WI38 (cell line): ENCODE results near the gene PRKAR1B.
"Not testable (repeated sequence)": the region's sequence is repeated elsewhere in the genome, so short reads cannot be mapped to it uniquely, and the experiment has no call there.

Experiments
- H3K4me3 ChIP-seq: 2 replicates; pipeline ENCODE4 v1.5.1; 2011; ENCODE audit warnings: low read depth, mild to moderate bottlenecking, control low read depth, low read length
- TF ChIP-seq, protein P1 (sequence below): IDR thresholded peaks from 2 replicates; pipeline ENCODE4 v1.5.1; 2012; ENCODE audit warnings: low read depth, mild to moderate bottlenecking, control low read depth, low read length

PRKAR1B gene

GRCh38 chr7:662576-662975 is 64.5 kb downstream of the PRKAR1B start:
- TF ChIP-seq, protein P1, sequence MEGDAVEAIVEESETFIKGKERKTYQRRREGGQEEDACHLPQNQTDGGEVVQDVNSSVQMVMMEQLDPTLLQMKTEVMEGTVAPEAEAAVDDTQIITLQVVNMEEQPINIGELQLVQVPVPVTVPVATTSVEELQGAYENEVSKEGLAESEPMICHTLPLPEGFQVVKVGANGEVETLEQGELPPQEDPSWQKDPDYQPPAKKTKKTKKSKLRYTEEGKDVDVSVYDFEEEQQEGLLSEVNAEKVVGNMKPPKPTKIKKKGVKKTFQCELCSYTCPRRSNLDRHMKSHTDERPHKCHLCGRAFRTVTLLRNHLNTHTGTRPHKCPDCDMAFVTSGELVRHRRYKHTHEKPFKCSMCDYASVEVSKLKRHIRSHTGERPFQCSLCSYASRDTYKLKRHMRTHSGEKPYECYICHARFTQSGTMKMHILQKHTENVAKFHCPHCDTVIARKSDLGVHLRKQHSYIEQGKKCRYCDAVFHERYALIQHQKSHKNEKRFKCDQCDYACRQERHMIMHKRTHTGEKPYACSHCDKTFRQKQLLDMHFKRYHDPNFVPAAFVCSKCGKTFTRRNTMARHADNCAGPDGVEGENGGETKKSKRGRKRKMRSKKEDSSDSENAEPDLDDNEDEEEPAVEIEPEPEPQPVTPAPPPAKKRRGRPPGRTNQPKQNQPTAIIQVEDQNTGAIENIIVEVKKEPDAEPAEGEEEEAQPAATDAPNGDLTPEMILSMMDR, result no peak
- H3K4me3 ChIP-seq, result no peak overlapping the region

- no peak overlapping the region for H3K4me3 ChIP-seq
Measured at GRCh38 chr7:659996-660395, 67.1 kb downstream of the PRKAR1B start.

DNA sequence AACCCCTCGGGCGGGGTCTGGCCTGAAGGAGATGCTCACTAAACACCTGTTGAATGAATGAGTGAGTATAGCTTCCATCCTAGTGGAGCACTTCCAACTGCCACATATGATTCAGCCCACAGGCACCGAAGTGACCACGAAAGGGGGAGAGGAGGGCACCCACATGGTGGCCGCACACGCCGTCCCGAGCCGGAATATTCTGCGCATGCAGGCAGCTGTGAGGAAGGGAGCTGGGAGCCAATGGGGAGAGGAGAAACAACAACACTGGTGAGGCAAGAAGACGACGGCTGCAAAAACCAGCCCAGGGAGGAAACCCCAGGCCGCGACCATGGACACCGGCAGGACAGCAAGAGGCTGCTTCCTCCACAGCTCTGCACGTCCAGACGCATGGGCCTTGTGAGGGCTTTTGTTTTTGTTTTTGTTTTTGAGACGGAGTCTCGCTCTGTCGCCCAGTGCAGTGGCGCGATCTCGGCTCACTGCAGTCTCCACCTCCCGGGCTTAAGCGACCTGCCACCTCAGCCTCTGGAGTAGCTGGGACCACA is 67.7 kb downstream of the PRKAR1B start:
- TF ChIP-seq, protein P1, result no peak
- no peak overlapping the region for H3K4me3 ChIP-seq

More at GRCh38 chr7:659996-660395, 67.1 kb downstream of the PRKAR1B start:
- TF ChIP-seq, protein P1, result no peak

DNA sequence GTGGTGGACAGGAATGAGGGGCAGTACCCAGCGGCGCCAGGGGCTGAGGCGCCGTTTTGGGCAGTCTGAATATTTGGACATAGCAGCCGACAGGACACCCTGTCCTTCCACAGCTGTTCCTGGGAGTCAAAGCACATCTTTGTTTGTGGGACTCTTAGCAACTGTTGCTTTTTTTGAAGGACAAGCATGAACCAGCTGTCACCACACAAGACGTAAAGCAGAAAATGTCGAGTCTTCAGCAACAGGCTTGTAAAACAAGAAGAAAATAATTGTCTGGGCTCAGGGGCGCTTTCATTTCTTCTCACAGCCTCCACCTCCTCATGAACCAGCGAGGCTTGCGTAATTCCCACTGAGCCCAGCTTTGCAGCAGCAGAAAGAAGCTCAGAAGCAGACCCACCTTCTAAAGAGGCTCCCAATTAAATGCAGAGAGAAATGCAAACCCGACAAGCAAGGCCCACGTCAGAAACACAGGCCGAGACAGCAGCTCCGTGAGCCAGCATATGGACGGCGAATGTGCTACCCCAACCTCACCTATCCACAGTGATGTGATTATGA is 69.4 kb downstream of the PRKAR1B start:
- TF ChIP-seq, protein P1, result no peak
- no peak overlapping the region for H3K4me3 ChIP-seq

DNA sequence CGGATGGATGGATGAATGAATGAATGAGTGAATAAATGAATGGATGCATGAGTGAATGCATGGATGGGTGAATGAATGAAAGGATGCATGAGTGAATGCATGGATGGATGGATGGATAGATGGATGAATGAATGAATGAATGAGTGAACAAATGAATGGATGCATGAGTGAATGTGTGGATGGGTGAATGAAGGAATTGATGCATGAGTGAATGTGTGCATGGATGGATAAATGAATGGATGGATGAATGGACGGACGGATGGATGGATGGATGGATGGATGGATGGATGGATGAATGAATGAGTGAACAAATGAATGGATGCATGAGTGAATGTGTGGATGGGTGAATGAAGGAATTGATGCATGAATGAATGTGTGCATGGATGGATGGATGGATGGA is 70.1 kb downstream of the PRKAR1B start:
- H3K4me3 ChIP-seq, result not testable (repeated sequence)

DNA sequence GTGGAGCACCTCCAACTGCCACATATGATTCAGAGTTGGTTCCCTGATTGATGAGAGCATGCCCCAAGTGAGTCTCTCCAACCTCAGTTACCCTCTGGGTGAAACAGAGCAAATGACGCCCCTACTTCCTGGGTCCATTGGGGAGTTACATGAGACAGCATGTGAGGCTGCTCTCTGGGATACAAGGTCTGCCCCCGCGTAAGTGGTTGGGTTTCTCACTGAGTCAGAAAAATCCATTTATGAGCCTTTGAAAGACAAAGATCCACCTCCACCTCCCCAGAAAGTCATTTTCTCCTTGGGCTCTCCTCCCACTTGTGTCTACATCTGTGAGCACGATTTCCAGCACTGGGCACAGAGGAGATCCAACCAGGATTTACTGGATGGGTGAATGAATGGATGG is 71.3 kb downstream of the PRKAR1B start:
- TF ChIP-seq, protein P1, result no peak

DNA sequence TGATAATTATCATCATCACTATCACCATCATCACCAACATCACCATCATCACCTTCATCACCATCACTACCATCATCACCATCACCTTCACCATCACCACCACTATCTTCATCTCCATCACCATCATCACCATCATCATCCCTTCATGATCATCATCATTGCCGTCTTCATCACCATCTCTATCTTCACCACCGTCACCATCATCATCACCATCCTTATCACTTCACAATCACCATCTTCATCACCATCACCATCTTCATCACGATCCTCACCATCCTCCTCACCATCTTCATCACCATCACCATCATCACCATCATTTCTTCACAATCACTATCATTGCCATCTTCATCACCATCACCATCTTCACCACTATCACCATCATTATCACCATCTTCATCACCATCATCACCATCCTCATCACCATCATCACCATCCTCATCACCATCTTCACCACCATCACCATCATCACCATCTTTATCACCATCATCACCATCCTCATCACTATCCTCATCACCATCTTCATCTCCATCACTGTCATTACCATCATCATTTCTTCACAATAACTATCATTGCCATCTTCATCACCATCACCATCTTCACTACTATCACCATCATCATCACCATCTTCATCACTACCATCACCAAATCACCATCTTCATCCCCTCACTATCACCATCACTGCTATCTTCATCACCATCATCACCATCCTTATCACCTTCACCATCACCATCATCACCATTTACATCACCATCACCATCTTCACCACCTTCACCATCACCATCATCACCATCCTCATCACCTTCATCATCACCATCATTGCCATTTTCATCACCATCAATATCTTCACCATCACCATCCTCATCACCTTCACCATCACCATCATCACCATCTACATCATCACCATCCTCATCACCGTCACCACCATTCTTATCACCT is 73.0 kb downstream of the PRKAR1B start:
- no peak overlapping the region for H3K4me3 ChIP-seq
- TF ChIP-seq, protein P1, result no peak

More for the DNA sequence above, 71.3 kb downstream of the PRKAR1B start:
- H3K4me3 ChIP-seq, result no peak overlapping the region
